ENCODE results near the gene ATP2C2. TPM values are rescaled to one million over a fixed set of nuclear protein-coding genes. Genes with fewer than 3 reads are reported as not detected.

The ATP2C2 gene
- total and polyA plus RNA-seq, 2 of the 8 experiments (the other 6 are each of a cell fraction or from before 2014, with no cell fraction given), result 1.2 to 2.8 TPM

DNA sequence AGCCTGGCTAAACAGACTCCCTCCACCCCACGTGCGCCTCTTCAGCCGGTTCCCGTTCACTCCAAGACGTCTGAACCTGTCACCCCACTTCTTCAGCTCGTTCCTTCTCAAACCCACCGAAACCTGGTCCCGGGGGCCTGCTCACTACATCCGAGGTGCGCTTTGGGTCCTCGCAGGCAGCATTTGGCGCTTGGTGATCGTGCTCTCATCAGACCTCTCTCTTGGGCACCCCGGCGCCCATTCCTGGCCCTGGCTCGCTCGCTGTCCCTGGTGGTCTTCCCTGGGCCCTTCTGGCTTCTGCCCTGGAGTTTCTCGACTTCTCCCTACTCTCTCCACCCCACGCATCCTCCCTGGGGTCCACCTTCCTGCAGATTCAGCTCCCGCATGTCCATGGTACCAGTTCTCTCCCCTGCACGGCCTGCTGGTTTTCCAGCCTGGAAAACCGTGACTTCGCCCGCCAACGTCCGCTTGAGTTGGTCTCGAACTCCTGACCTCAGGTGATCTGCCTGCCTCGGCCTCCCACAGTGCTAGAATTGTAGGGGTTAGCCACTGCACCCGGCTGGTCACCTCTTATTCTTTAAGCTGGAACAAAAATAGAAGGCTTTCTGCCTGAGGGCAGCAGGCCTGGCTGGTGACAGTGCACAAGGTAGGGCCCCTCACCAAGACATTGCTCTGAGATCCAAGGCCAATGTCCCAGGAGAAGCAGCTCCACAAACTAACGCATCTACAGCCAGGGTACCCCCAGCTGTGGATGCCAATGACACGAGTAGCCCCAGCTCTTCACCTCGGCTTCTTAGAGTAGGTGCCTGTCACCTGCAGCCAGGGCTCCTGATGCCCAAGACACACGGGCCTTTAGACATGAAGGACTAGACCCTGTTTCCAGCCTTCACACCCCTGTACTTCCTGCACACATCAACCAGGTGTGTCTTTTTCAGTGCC lies 137.2 kb downstream of the ATP2C2 start:
- H4K5ac ChIP-seq (ENCODE audit: insufficient read length, low read depth, low read length), result peak overlapping the region; percentile 28
- H3K36me3 ChIP-seq (ENCODE audit: control insufficient read depth in 2 of 4, insufficient read depth in 4 of 4, low read length in 3 of 4), result no peaks in the 10 kb centered on the region
- H4K91ac ChIP-seq (replicated peaks; ENCODE audit: insufficient read length, low read length), result peak overlapping the region; percentile 34
- peak overlapping the region; percentile 31; the same call in 1 of the 2 replicates for H4K8ac ChIP-seq (ENCODE audit: extremely low read depth, insufficient read depth, low read length)
- no peaks in the 10 kb centered on the region for H4K20me1 ChIP-seq (replicated peaks in 1 of 2; ENCODE audit: control insufficient read depth in 1 of 2, insufficient read depth in 2 of 2, low read length in 2 of 2)
- FAIRE-seq (no peak), DNase-seq (ENCODE audit: low read depth in 1 of 2, low spot score in 2 of 2) (no peak)
- H2BK20ac ChIP-seq (ENCODE audit: low read length), result no peak overlapping the region
- peaks cover 0 to 4% of the 10 kb centered on the region in 2 experiments; a peak in 1 of 4 replicates for H3K79me2 ChIP-seq (ENCODE audit: control insufficient read depth in 1 of 2, insufficient read depth in 2 of 2, low read length in 2 of 2)
- peak overlapping the region; percentile 1 for H3K4ac ChIP-seq (replicated peaks; ENCODE audit: insufficient read length, low read depth, low read length)
- H3K9me3 ChIP-seq (ENCODE audit: insufficient read depth in 2 of 2, low read depth in 1 of 2, low read length in 1 of 2), result no peaks in the 10 kb centered on the region
- H2AK5ac ChIP-seq (ENCODE audit: low read depth, low read length), result 0 out of 2 replicates have a peak overlapping the region, but pooled peaks have one; percentile 86
- no peak overlapping the region for H2BK120ac ChIP-seq (replicated peaks; ENCODE audit: low read depth, low read length)
- POLR2A ChIA-PET (ENCODE audit: partially characterized antibody), result interaction anchor here (0.6 to 1.8 kb wide), 5 partner anchors 62 to 220 kb away, joined by 3 to 5 read pairs (median 4); no protein-coding TSS in a partner anchor
- no peak overlapping the region for H3K14ac ChIP-seq (ENCODE audit: insufficient read length)
- H3K23ac ChIP-seq (ENCODE audit: insufficient read length), result no peak overlapping the region
- CTCF ChIA-PET (ENCODE audit: partially characterized antibody), result interaction anchor here (0.8 to 9.7 kb wide), 60 partner anchors 9 to 500 kb away, joined by 3 to 64 read pairs (median 5); no protein-coding TSS in a partner anchor
- H2AFZ ChIP-seq (ENCODE audit: low read length), result no peak overlapping the region
- 90% methylated on average over 33 of the region's 33 CpGs; no CpG with 5 or more reads in 1 of the 2 experiments for WGBS, 2 experiments (ENCODE audit: extremely low coverage in 1 of 2, insufficient coverage in 1 of 2, insufficient read length in 1 of 2, insufficient replicate concordance in 2 of 2, low coverage in 1 of 2, low lambda C conversion rate in 2 of 2, missing lambda C conversion rate in 1 of 2)
- H2BK15ac ChIP-seq (ENCODE audit: low read length), result peak overlapping the region; percentile 81; the same call in 1 of the 2 replicates
- peaks cover 9% of the 10 kb centered on the region; the same call in 1 of the 2 replicates for H3K23me2 ChIP-seq (ENCODE audit: low read depth, low read length)
- peak overlapping the region; percentile 87 for H3K18ac ChIP-seq (ENCODE audit: extremely low read depth, low read length)
- H3K27ac ChIP-seq (ENCODE audit: low read depth, low read length), result peak overlapping the region; percentile 44; the same call in 1 of the 2 replicates
- H2BK12ac ChIP-seq (ENCODE audit: low read depth, low read length), result peak overlapping the region; percentile 75
- peak overlapping the region; percentile 23 to 96 (median 58); a peak in 5 of 8 replicates for H3K4me3 ChIP-seq (ENCODE audit: extremely low read depth in 1 of 4, insufficient read depth in 2 of 4, low read depth in 3 of 4, low read length in 4 of 4)
- H3K56ac ChIP-seq (replicated peaks; ENCODE audit: insufficient read length, low read depth, low read length), result no peak overlapping the region
- peak overlapping the region; percentile 66 to 90 for H3K4me2 ChIP-seq (ENCODE audit: insufficient read depth in 1 of 2, low read depth in 2 of 2, low read length in 2 of 2)
- H3K9ac ChIP-seq (replicated peaks in 1 of 4; ENCODE audit: extremely low read depth in 1 of 4, low read depth in 3 of 4, low read length in 3 of 4), result peak overlapping the region in 1 of 4 experiments; percentile 25; a peak in 2 of 7 replicates
- no peak overlapping the region; the same call in 1 of the 2 replicates for H2BK5ac ChIP-seq (ENCODE audit: low read depth, low read length)
- no peaks in the 10 kb centered on the region for H3K79me1 ChIP-seq (ENCODE audit: low read depth, low read length)
- no peaks in the 10 kb centered on the region for H3K27me3 ChIP-seq (replicated peaks in 1 of 4; ENCODE audit: control insufficient read depth in 3 of 4, extremely low read depth in 1 of 4, insufficient read depth in 3 of 4, low read length in 3 of 4)
- H3K4me1 ChIP-seq (replicated peaks in 1 of 4; ENCODE audit: control insufficient read depth in 3 of 4, insufficient read depth in 4 of 4, low read length in 3 of 4), result peaks cover 0 to 21% (median 14%) of the 10 kb centered on the region in 4 experiments; a peak in 5 of 7 replicates
- TF ChIP-seq RFX5 (IDR thresholded peaks at IDR 0.05; ENCODE audit: borderline replicate concordance, low read depth, low read length), result no peak
- TF ChIP-seq, protein P1, sequence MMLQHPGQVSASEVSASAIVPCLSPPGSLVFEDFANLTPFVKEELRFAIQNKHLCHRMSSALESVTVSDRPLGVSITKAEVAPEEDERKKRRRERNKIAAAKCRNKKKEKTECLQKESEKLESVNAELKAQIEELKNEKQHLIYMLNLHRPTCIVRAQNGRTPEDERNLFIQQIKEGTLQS (IDR thresholded peaks at IDR 0.05; ENCODE audit: insufficient read depth, low read depth, low read length), result no peak

Measured in H1 (cell line).